Epithelial cell of esophagus (primary cell): ENCODE measurements around the gene ST8SIA5.

Source experiments
- DNase-seq: peaks from one replicate; pipeline ENCODE4 v3.0.0; 2010; ENCODE audit warnings: low read depth
- H3K4me3 ChIP-seq: 2 replicates; pipeline ENCODE4 v1.5.1; 2011; ENCODE audit warnings: mild to moderate bottlenecking, low read length, control low read depth
- CTCF ChIP-seq: IDR thresholded peaks from 2 replicates; pipeline ENCODE4 v1.5.1; 2011; ENCODE audit warnings: low read depth, mild to moderate bottlenecking, low read length, control low read depth, inconsistent platforms; ENCODE audit not compliant: insufficient read depth; ENCODE audit errors: missing control alignments

Gene ST8SIA5

DNA sequence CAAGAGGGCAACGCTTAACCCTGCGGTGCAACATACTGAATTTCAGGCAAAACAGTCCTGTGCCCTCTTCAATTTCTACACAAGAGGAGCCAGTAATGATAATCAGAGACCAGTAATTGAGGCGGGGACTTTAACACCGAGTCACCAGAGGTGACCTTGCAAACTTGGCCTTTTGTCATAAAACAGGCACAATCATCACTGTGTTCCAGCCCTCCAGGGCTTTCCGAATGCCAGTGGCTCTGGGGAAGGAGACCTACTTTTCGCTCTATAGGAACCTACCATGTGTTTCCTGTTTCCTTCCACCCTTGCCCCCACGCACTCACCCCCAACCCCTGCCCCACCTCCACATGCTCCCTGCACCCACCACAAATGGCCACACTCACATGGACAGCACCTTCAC lies 52.7 kb downstream of the ST8SIA5 start:
- no peak overlapping the region for H3K4me3 ChIP-seq
- no peak for TF ChIP-seq CTCF
- DNase-seq, result no peak

DNA sequence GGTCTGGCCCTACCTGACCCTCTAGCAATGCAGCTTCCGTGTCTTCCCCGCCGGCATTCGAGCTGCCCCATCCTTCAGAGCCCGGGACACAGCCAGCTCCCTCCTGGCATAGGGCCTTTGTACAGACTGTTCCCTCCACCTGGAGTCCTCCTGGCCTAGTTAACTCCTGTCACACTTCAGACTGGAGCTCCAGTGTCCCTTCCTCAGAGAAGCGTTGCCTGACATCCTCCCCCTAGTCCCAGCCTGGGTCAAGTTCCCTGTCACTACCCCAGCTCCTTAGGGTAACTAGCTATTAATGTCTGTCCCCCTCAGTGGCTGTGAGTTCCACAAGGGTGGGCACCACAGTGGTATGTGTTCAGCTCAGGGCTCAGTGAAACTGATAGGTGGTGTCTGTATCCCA lies 54.4 kb downstream of the ST8SIA5 start:
- H3K4me3 ChIP-seq, result no peak overlapping the region
- TF ChIP-seq CTCF, result no peak
- DNase-seq, result no peak

GRCh38 chr18:46700066-46700824 lies 56.6 kb downstream of the ST8SIA5 start:
- DNase-seq, result no peak
- no peak overlapping the region for H3K4me3 ChIP-seq
- TF ChIP-seq CTCF, result no peak

- TF ChIP-seq CTCF, result no peak
- DNase-seq, result no peak
- H3K4me3 ChIP-seq, result no peak overlapping the region
Observed at GRCh38 chr18:46696702-46697101, 60.2 kb downstream of the ST8SIA5 start.

DNA sequence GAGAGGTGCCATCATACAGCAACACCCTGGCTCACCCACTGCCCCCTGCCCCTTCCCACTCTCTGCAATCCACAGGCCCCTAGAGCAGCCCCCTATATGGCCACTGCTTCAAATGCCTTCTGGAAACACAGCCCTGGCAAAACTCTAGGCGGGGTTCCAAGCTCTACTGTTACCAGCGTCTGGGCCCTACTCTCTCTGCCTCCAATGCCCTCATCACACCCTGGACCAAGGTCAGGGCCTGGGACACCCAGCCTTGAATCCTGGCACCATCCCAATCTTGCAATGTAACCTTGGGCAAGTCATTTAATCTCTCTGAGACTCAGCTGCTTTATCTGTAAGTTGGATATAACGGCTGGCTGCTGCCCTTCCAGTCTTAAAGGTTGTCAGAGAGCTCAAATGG lies 60.6 kb downstream of the ST8SIA5 start:
- TF ChIP-seq CTCF, result no peak
- DNase-seq, result no peak

DNA sequence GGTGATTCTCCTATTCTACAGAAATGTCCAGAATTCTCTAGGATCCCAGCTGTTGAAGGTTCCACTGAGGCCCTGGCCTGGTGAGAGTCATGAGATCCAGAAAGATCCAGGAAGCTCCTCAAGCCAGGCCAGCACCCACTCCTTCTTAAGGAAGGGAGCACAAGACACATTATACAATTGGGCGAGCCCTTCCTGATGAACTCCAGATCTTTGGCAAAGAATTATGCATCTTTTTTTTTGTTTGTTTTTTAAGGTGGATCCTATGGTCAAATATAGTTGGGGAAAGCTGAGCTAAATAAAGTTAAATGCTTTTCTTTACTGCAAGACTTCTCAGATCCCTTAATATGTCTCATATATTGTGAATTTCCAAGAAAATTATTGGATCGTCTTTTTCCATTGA lies 62.9 kb downstream of the ST8SIA5 start:
- no peak for TF ChIP-seq CTCF
- DNase-seq, result no peak

More for the DNA sequence above, 60.6 kb downstream of the ST8SIA5 start:
- H3K4me3 ChIP-seq, result no peak overlapping the region

More for the DNA sequence above, 62.9 kb downstream of the ST8SIA5 start:
- no peak overlapping the region for H3K4me3 ChIP-seq
